Raji (cell line): ENCODE results near the gene SLC28A2.

Experiments used
- POLR2A ChIP-seq: IDR thresholded peaks from 2 replicates; pipeline ENCODE4 v1.6.1; 2011; ENCODE audit warnings: low read depth, low read length, control low read depth; ENCODE audit not compliant: insufficient read depth

The SLC28A2 gene

DNA sequence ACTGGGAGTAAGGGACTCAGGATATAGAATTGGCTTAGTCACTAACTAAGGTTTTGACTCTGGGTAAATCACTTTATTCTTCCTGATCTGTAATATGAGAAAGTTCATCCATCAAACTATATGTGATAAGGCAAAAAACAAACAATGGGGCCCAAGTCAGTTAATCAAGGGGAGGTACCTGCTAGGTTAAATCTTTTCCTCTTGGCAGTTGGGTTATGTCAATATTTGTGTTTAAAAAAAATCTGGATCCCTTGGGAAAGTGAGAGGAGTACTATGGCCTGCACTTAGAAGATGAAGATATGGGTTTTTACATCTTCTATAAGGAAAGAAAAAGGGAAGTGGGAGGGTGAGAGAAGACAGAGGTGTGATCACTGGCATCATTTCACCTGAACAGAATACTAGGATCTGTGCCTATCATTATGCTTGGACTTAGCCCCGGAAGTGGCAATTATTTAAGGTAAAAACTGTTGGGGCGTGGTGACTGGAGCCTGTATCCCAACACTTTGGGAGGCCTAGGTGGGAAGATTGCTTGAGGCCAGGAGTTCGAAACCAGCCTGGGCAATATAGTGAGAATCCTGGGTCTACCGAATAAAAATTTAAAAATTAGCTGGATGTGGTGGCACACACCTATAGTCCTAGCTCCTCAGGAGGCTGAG lies 2.8 kb upstream of the SLC28A2 start:
- no peak for TF ChIP-seq POLR2A

DNA sequence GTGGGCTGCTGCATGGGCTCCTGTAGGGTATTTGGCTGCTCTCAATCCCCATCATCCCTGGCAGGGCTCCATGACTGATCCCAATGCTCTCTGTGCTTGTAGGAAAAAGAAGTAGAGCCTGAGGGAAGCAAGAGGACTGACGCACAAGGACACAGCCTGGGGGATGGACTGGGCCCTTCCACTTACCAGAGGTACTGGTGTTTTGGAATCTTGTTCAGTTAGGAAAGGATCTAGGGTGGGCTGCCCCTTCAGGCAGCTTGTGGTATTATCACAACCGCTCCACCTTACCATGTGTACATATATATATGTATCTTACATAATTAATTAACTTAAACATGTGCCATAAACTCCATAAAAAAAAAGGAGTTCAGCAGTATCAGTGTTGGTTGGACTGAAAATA lies 1.3 kb downstream of the SLC28A2 start:
- no peak for TF ChIP-seq POLR2A

DNA sequence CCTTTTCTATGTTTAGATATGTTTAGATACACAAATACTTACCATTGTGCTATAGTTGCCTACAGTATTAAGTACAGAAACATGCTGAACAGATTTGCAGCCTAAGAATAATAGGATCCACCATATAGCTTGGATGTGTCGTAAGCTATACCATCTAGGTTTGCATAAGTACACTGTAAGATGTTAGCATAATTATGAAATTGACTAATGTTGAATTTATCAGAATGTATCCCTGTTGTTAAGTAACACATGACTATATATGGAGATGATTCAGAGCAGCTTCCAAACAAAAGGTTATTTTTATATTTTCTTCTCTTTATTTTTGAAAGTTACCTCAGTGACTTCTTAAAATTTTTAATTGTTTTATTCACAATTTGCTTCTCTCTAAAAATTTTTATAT lies 2.4 kb downstream of the SLC28A2 start:
- no peak for TF ChIP-seq POLR2A

DNA sequence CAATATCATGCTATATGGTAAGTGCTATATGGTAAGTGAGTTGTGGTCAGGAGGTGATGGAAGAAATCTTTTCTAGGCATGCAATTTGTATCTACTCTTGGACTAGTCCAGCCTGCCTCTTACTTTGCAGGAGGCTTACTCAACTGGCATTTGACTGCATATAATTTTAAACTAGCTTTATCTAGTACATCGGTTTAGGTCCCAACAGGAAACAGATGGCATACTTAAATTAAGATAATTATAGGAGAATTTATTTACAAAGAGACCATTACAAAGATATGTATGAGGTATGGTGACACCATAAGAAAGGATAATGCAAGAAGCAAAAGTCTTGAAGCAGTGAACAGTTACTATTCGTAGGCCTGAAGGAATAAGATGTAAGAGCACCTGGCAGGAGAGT lies 7.8 kb downstream of the SLC28A2 start:
- no peak for TF ChIP-seq POLR2A

GRCh38 chr15:45262906-45263461 lies 10.9 kb downstream of the SLC28A2 start:
- TF ChIP-seq POLR2A = no peak

GRCh38 chr15:45263854-45264253 lies 11.8 kb downstream of the SLC28A2 start:
- TF ChIP-seq POLR2A = no peak

DNA sequence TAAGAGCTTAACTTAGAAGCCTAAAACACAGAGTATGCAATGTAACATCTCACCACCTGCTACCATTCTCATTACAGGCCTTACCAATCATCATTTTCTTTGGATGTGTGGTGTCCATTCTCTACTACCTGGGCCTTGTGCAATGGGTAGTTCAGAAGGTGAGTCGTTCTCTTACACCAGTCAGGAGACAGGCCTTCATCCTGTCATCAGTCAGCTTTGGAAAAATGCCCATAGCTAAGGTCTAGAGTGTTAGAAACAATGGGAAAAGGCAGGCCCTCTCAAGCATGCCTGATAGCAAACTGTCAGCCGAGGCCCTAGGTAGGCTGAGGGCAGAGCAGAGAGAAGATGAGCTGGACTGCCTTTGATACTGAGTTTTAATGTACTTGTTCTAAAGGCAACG lies 13.5 kb downstream of the SLC28A2 start:
- TF ChIP-seq POLR2A = no peak

DNA sequence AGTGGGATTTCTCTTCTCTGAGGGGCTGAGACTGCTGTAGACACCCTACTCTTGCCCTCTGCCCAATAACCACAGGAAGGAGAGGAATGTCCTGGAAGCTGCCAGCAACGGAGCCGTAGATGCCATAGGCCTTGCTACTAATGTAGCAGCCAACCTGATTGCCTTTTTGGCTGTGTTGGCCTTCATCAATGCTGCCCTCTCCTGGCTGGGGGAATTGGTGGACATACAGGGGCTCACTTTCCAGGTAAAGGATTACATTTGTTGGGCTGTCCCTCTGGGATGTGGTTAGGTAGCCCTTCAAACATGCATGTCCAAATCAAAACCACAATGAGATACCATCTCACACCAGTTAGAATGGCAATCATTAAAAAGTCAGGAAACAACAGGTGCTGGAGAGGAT lies 16.1 kb downstream of the SLC28A2 start:
- TF ChIP-seq POLR2A = no peak

DNA sequence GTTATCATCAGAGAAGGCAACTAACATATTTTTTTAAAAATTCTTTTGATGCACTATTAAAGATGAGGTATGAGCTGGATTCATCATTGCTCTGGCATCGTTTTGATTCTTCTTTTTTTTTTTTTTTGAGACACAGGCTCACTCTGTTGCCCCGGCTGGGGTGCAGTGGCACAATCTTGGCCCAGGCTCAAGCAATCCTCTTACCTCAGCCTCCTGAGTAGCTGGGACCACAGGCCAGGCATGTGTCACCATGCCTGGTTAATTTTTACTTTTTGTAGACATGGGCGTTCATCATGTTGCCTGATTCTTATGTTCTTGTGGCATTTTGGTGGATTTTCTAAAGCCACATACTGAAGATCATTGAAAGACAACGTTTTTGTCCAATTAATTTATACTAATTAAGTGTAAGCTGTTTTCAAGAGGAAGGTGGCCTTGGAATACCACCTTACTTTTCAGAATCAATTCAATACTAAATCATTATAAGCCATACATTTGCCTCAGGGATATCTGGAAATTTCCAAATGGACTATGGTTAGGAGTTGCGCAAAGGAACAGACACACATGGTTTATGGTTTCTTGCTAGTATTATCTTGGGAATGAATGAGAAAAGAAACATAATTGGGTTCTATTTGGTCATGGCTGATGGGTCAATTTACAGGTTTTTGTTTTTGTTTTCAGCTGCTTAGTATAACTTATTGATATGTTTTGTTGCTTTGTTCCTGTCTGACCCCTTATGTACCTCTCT lies 22.8 kb downstream of the SLC28A2 start:
- TF ChIP-seq POLR2A = no peak

- TF ChIP-seq POLR2A = no peak
These were observed 24.8 kb downstream of the SLC28A2 start for GRCh38 chr15:45276831-45277230.

DNA sequence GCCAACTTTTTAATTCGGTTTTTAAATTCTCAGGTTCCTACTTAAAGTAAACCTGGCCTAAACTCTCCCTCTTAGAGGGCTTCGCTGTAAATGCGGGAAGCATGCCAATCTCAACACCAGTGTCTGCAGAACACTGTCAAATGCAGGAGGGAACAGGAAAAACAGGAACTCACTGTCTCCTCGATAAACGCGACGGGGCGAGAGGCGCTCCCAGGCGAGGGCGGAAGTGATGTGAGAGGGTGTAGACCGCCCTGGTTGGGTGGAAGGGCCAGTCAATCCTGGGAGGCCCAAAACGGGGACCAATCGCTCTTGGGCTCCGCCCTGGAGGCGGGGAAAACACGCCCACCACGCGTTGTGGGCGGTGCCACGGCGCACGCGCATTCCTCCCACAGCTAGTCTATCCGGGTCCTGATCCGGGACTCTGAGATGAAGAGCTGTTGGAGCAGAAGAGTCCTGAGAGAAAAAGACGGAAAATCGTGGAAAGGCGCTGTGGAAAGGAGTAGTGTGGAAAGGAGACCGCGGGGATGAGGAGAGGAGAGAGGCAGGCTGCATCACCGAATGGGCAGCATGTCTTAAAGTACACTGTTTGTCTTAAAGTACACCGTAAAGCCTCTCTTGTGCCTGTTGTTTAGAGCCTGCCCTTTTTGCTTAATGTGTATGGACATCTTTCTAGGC lies 27.1 kb downstream of the SLC28A2 start:
- peak; percentile 94 for TF ChIP-seq POLR2A

GRCh38 chr15:45285413-45285812 lies 33.4 kb downstream of the SLC28A2 start:
- no peak for TF ChIP-seq POLR2A

DNA sequence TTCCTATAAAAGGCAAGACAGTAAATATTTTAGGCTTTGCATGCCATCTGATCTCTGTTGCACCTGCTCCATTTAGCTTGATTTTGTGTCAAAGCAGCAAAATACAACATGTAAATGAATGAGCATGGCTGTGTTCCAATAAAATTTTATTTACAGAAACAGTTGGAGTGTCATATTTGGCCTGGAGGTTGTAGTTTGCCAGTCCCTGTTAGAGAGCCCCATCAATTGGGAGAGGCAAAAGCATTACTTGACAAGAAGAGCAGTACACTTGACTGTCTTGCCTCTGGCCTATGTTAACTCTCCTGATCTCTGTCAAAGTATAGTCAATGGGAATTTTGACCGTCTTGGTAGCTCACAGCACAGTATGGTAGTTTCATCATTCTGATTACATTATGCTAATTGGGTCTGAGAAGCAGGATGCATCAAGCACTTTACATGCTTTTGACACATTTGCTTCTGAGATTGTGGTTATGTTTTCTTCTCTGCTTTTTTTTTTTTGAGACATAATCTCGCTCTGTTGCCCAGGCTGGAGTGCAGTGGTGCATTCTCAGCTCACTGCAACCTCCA lies 35.4 kb downstream of the SLC28A2 start:
- no peak for TF ChIP-seq POLR2A

- no peak for TF ChIP-seq POLR2A
These were observed 36.9 kb downstream of the SLC28A2 start for GRCh38 chr15:45288947-45289346.

GRCh38 chr15:45291822-45292582 lies 40.0 kb downstream of the SLC28A2 start:
- TF ChIP-seq POLR2A = no peak
